KOPT-K1 (cell line): ENCODE results near the gene ADAMTS17.
"Not testable (repeated sequence)": the region's sequence is repeated elsewhere in the genome, so short reads cannot be mapped to it uniquely, and the experiment has no call there.

Experiments used
- H3K27ac ChIP-seq: fragments of 200-600 bp; sonication (generic); 2 replicates; pipeline ENCODE4 v1.5.1; 2016; ENCODE audit warnings: antibody characterized with exemption, mild to moderate bottlenecking, low read depth, low read length; ENCODE audit not compliant: poor library complexity, severe bottlenecking
- H3K36me3 ChIP-seq: fragments of 200-600 bp; sonication (generic); 2 replicates; pipeline ENCODE4 v1.5.1; 2017; ENCODE audit warnings: antibody characterized with exemption, mild to moderate bottlenecking, low read length, moderate library complexity; ENCODE audit not compliant: insufficient read depth
- H3K9me3 ChIP-seq: fragments of 200-600 bp; sonication (generic); 2 replicates; pipeline ENCODE4 v1.5.1; 2017; ENCODE audit warnings: antibody characterized with exemption, low read length, mild to moderate bottlenecking; ENCODE audit not compliant: insufficient read depth, poor library complexity, severe bottlenecking

ADAMTS17 gene

DNA sequence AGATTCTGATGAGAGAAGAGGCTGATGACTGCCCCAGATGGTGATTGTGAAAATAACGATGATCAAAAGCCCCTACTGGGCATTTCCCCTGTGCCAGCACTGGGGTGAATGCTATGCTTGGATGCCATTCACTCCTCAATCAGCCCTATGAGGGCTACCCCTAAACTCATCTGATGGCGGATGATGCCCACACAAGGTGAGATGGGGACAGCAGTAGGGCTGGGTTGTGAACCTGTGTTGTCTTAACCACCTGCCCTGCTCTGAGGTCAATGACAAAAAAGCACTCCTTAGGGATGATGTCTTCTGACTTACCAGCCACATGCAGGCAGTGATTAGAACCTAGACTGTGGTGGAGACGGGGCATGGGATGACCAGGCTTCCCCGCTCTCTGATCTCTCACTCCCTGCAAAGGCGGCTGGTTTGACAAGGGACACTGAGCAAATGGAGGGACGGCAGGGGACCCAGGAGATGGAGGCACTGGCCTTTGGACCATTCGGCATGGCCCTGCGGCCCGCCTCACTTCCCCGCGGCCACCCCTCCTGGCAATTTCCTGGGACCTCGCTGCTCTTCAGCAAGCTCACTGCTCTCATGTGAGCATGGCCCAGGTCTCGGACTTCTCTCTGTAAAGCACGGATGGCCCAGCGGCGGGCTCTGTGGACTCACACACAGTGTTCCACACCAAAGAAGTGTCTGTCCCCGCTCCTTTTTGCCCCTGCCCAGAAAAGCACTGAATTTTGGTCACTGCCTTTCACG is 357.1 kb downstream of the ADAMTS17 start:
- Histone ChIP-seq H3K27ac (no peak overlapping the region), H3K36me3 (no peaks in the 10 kb centered on the region), H3K9me3 (peaks cover 7% of the 10 kb centered on the region)

DNA sequence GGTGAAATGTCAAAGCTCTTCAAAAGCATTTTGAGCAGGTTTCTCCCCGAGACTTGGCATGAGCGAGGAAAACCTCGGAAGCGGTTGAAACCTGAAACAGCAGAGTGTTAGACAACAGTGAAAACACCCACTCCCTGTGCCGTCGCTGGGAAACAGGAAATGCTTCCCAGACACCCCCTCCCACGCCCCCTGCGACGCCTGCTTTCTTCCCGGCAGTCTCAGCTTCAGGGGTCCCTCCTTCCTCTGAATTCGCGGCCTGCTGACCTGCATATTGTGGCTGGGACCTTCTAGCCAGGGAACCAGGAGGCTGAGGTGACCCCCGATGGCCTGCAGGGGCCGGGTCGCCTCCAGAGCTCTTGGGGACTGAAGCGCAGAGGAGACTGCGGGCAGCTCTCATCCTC is 357.9 kb downstream of the ADAMTS17 start:
- Histone ChIP-seq H3K36me3 (no peaks in the 10 kb centered on the region), H3K27ac (no peak overlapping the region)

DNA sequence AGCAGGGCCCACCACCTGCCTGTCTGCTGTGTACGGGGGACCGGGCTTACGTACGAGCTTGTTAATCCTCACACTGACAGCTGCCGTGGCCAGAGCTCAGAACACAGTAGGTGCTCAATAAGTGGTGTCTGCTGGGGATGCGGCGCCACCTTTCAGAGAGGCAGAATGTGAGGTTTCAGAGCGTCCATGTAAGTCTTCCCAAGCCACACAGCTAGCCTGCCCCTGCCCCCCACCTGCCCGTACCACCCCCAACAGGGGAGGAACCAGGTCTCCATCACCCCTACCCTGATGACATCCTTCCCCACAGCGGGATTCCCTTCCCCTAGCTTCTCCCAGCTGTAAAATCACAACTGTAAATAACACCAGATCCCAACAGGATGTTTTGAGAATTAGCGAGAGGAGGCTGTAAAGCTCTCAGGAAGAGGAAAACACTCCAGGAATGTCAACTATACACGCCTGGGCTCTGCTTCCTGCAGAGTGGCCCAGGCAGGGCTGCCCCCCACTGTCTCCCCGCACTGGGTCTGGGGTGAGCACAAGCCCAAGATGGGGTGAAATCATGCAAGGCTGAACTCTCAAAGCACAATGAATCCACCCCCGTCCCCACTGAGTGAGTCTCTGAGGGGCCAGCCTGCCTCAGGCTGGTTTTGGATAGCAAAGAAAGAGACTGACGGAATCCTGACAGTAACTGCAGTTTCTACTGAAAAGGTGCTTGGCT is 358.4 kb downstream of the ADAMTS17 start:
- H3K9me3 ChIP-seq: peaks cover 4% of the 10 kb centered on the region

More for the DNA sequence above, 357.9 kb downstream of the ADAMTS17 start:
- peaks cover 7% of the 10 kb centered on the region for H3K9me3 ChIP-seq

DNA sequence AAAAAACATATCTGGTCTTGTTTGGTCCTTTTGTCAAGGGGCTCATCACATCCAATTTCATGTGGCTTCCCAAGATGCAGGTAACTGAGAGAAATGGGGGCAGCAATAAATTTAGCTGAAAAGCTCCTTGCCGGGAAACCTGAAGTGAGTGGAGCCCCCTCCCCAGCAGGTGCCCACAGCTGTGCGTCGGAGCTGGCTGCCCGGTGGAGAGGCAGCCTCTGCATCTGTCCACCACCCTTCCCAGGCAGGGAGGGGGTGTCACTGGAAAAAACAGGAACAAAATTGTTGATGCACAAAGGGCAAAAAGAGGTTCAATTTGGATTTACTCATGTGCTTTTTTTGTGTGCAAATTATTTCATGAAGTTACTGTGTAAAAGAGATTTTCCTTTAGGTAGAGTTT is 359.1 kb downstream of the ADAMTS17 start:
- Histone ChIP-seq H3K36me3 (no peaks in the 10 kb centered on the region), H3K9me3 (no peaks in the 10 kb centered on the region), H3K27ac (no peak overlapping the region)

More for the DNA sequence above, 358.4 kb downstream of the ADAMTS17 start:
- Histone ChIP-seq H3K36me3 (no peaks in the 10 kb centered on the region), H3K27ac (no peak overlapping the region)

DNA sequence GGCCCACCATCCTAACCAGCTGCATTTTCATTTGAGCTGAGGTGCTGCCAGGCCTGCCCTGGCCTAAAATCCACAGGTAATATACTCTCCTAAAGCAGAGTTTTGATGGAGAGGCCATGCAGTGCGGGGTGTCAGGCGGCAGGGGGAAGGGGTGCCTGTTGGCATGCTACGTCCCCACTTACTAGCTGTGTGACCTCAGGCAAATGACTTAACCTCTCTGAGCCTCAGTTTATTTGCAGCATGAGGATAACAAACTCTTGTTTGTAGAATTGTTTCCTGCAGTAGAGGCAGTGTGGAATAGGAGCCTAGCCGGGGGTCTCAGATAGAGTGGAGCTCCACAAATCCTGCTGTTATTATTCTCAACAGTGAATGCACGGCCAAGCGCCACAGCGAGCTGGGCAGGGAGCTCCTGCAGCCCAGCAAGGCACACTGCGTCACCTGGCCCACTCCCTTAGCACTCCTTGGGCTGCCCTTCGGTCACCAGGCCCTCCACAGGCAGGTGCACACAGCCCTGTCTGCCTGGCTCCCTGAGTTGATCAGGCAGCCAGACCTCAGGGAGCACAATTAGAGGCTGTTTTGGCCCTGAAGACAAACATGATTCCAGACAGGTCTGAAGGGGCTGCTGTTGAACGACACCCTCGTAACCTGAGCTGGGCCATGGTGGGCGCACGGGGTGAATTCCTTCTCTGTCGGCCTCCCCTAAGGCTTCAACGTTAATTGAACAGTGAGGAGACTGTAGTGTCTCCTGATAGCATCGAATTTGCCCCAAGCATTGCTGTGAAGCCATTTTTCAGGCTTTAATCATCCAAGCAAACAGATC is 359.7 kb downstream of the ADAMTS17 start:
- Histone ChIP-seq H3K27ac (no peak overlapping the region), H3K9me3 (no peaks in the 10 kb centered on the region), H3K36me3 (no peaks in the 10 kb centered on the region)

DNA sequence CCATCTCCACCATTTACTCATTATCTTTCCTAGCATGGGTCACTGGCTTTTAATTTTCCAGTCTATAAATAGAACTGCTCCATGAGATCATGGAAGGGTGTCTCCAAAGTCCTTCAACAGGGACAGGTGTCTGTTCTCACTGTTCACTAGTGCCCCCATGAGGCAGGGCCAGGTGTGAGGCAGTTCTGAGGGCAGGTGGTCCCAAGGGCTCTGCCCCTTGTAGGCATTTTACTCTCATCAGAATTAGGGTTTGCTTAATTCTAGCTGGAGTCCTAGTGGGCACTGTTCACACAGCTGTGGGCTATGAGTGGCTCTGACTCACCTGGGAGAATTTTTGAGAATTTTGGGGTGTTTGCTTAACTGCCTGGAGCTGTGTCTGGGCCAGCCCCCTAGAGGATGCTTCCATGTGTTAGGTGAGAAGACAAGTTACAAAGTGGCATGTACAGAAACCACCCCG is 360.6 kb downstream of the ADAMTS17 start:
- Histone ChIP-seq H3K36me3 (no peaks in the 10 kb centered on the region), H3K9me3 (no peaks in the 10 kb centered on the region), H3K27ac (no peak overlapping the region)

DNA sequence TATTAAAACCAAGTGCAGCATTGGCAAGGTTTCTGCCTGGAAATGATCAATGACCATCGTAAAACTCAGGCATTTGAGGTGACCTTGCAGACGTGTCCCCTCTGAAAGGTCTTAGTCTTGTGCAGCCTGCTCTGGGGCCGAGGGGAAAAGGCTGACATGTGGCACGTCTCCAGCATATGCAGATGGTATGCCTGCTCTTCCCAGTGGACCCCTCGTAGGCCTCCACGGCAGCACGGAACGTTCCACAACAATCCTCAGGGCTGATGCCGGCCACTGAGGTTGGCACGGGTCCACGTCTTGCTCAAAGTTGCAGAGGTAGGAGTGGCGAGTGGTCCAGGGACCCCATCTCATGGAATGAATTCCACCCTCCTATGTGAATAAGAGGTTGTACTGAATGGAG is 361.0 kb downstream of the ADAMTS17 start:
- Histone ChIP-seq H3K27ac (no peak overlapping the region), H3K9me3 (no peaks in the 10 kb centered on the region), H3K36me3 (no peaks in the 10 kb centered on the region)

DNA sequence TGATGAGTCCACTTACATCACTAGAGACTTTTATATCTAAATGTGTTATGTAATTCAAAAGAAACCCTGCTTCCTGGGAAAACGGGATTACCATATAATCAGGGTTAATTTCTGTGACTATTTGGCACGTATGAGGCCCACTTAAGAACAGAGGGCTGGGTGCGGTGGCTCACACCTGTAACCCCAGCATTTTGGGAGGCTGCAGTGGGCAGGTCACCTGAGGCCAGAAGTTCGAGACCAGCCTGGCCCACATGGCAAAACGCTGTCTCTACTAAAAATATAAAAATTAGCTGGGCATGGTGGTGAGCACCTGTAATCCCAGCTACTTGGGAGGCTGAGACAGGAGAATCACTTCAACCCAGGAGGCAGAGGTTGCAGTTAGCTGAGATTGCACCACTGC is 361.9 kb downstream of the ADAMTS17 start:
- H3K27ac ChIP-seq, H3K9me3 ChIP-seq, H3K36me3 ChIP-seq: not testable (repeated sequence)

DNA sequence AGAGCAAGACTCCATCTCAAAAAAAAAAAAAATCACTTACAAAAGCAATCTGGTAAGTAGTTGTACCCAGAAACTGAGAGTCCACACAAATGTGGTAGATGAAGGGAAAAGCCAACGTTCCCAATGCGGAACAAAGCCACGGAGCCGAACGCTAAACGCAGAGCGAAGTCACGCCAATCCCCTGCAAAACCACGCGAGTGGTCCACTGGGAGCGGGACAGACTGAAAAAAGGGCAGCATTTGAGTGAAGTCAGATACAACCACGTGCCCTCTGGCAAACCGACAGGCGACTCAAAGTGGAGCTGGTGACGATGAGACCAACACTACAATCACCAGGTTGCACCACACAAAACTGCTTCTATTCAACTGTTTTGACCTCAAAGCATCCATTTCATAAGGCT is 362.4 kb downstream of the ADAMTS17 start:
- Histone ChIP-seq H3K36me3 (no peaks in the 10 kb centered on the region), H3K27ac (no peak overlapping the region), H3K9me3 (no peaks in the 10 kb centered on the region)

DNA sequence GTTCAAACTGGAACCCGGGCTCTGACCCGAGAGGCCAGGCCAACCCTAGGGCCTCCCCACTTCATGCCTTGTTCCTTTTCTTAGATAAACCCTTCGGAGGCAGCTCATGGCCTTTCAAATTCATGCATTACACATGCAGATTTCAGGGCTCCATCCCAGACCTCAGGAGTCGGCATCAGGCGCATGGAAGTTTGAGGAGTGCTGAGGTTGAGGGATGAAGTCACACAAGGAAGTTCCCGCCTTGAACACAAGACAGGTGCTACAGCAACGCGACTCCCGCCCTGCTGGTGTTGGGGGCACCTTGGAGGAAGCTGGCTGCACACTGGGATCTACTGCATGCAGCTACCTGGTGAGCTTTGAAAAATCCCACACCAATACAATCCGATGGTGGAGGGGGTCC is 363.3 kb downstream of the ADAMTS17 start:
- no peaks in the 10 kb centered on the region for H3K9me3 ChIP-seq
- no peak overlapping the region for H3K27ac ChIP-seq
- no peaks in the 10 kb centered on the region for H3K36me3 ChIP-seq

DNA sequence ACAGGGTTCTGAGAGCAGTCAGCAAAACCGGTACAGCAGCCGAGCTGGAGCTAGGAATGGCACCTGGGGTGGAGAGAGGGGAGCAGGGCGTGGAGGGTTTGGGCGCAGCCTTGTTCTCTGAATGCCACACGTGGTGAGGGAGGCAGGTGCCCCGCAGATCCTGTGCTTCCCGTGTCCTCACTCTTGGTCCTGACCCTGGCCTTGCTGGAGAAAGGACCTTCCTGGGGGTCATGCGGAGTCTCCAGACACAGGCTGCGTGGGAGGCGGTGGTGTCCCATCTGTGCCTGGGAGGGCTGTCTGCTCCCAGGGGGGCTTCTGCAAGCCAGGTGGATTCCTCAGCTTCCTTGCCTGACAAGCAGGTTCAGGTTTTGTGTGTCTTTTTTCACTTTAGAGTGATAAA is 363.8 kb downstream of the ADAMTS17 start:
- Histone ChIP-seq H3K27ac (no peak overlapping the region), H3K36me3 (no peaks in the 10 kb centered on the region), H3K9me3 (no peaks in the 10 kb centered on the region)

DNA sequence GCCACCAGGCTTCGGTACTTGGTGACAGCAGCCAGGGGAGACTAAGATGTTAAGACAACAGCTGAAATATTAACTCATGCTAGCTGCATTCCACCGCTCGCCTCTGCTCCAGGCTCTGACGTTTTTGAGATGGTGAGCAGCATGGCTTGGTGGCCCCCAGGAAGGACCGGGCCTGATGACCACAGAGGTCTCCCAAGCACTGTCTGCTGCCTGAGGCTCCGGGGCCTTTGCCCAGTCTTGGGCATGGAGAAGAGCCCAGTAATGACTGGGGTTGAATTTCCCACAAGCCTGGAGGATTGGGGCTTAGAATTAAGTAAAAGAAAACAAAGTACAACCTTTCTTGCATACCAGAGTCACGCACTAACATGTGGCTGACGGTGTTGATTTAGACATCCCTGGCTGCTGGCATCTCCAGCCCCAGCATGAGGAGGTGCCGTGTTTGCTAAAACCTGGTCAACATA is 364.9 kb downstream of the ADAMTS17 start:
- H3K36me3 ChIP-seq: no peaks in the 10 kb centered on the region
- no peaks in the 10 kb centered on the region for H3K9me3 ChIP-seq
- no peak overlapping the region for H3K27ac ChIP-seq

DNA sequence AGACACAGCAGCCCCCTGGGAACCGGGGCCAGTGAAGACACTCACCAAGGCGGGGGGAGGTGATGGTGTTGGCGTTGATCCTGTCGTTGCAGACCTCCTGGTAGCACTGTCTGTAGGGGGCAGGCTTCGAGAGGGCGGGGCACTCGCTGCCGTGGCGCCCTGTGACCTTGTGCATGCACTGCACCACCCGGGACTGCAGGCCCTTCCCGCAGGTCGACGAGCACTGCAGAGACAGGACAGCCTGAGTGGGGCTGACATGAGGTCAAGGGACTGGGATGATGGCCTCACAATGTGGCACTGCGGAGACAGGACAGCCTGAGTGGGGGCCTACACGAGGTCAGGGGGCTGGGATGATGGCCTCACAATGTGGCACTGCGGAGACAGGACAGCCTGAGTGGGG is 365.8 kb downstream of the ADAMTS17 start:
- no peaks in the 10 kb centered on the region for H3K9me3 ChIP-seq
- no peaks in the 10 kb centered on the region for H3K36me3 ChIP-seq
- H3K27ac ChIP-seq: no peak overlapping the region

DNA sequence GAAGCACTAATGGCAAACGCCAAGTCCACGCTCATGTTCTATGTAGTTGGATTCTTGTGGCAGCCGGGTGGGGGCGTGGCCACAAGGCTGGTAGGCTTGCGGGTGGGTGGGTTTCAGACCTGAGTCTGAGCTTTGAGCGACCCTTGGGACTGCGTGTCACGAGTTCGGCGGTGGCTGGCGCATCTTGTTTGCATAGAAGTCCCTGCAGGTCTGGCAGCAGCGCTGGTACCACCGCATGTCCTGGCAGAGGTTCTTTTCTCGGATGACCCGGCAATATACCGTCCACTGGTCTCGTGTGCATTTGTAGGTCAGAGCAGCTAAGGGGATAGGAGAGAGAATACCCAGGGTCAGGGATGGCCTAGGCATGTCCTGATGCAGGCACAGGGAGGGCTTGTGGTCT is 367.5 kb downstream of the ADAMTS17 start:
- H3K27ac ChIP-seq: no peak overlapping the region
- no peaks in the 10 kb centered on the region for H3K36me3 ChIP-seq
- H3K9me3 ChIP-seq: no peaks in the 10 kb centered on the region

DNA sequence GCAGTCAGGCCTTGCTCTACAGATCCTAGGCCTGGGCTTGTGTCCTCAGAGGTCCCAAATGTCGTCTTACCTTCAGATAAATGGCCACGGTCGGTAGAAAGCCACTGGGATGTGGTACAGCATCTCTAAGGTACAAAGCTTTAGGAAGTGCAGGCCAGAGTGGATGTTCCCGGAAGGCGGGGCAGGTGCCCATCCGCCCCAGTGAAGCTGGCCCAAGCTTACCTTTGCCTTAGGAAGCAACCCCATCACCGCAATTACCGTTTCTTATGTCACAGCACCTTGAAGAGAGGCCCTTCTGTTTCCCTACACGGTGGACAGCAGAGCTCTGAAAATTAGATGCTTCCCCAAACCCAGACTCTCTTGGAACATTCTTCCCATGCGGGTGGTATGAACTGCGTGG is 368.4 kb downstream of the ADAMTS17 start:
- Histone ChIP-seq H3K27ac (no peak overlapping the region), H3K36me3 (no peaks in the 10 kb centered on the region), H3K9me3 (no peaks in the 10 kb centered on the region)
